Spleen (tissue), 11 donors: ENCODE data around the gene SLAMF6. TPM values are rescaled to one million over a fixed set of nuclear protein-coding genes. Genes with fewer than 3 reads are reported as not detected.

Experiments used
- DNase-seq: peaks from one replicate; pipeline ENCODE4 v3.0.0-alpha.2; 2020
- H3K27ac ChIP-seq, 8 donors: fragments of 200-600 bp; sonication (generic) in 7 of 8; 1 replicate in 4 of 8; 2 replicates in 4 of 8; pipeline versions ENCODE4 v1.5.0 to v1.8.0; 2016 to 2021; ENCODE audit warnings: inconsistent platforms in 4 of 8, mild to moderate bottlenecking in 4 of 8, moderate library complexity in 1 of 8
- H3K27me3 ChIP-seq, 7 donors: fragments of 200-600 bp; sonication (generic) in 6 of 7; replicated peaks in 1 of 7; 1 replicate in 4 of 7; 2 replicates in 3 of 7; pipeline versions ENCODE4 v1.5.0 to v1.8.0; 2016 to 2021; ENCODE audit warnings: inconsistent platforms in 3 of 7, mild to moderate bottlenecking in 1 of 7
- H3K36me3 ChIP-seq, 6 donors: fragments of 200-600 bp; sonication (generic) in 5 of 6; 1 replicate in 4 of 6; 2 replicates in 2 of 6; pipeline versions ENCODE4 v1.5.0 to v1.8.0; 2016 to 2021; ENCODE audit warnings: inconsistent platforms in 2 of 6
- H3K4me1 ChIP-seq, 6 donors: fragments of 200-600 bp; sonication (generic) in 5 of 6; 1 replicate in 3 of 6; 2 replicates in 3 of 6; pipeline versions ENCODE4 v1.5.0 to v1.8.0; 2016 to 2021; ENCODE audit warnings: inconsistent platforms in 3 of 6
- H3K4me3 ChIP-seq, 8 donors: fragments of 200-600 bp; sonication (generic) in 7 of 8; 1 replicate in 4 of 8; 2 replicates in 4 of 8; pipeline versions ENCODE4 v1.5.0 to v1.8.0; 2016 to 2021; ENCODE audit warnings: inconsistent platforms in 4 of 8, mild to moderate bottlenecking in 4 of 8, moderate library complexity in 2 of 8
- H3K9me3 ChIP-seq, 8 donors: fragments of 200-600 bp; sonication (generic) in 7 of 8; 1 replicate in 4 of 8; 2 replicates in 4 of 8; pipeline versions ENCODE4 v1.5.0 to v1.8.0; 2016 to 2021; ENCODE audit warnings: inconsistent platforms in 4 of 8
- POLR2A ChIP-seq, 3 donors: fragments of 450-650 bp; IDR thresholded peaks; one replicate each; pipeline ENCODE4 v1.5.1; 2017; ENCODE audit warnings: antibody characterized with exemption in 3 of 3, mild to moderate bottlenecking in 1 of 3
- POLR2AphosphoS5 ChIP-seq, 3 donors: sonication (generic); formaldehyde crosslinking; IDR thresholded peaks; one replicate each; pipeline ENCODE4 v1.5.1; 2017; ENCODE audit warnings: antibody characterized with exemption in 3 of 3
- WGBS, 5 donors: extraction: QIAGEN DNeasy Blood & Tissue Kit in 3 of 5; methylation state at CpG; one replicate each; pipeline versions ENCODE4 v1.1.5 to v1.1.7; 2013 to 2018; 5-methylcytosine and 5-hydroxymethylcytosine counted together
- intact Hi-C: fragments of 100-400 bp; cut with DNase I; formaldehyde crosslinking; loops from one replicate; pipeline ENCODE4 v1.15.0; 2023; ENCODE audit warnings: low total_unique reads
- polyA plus RNA-seq, 3 donors: library from polyadenylated mRNA; stranded (reverse); fragments of 200-250 nt; gene quantifications; one replicate each; pipeline ENCODE4 v1.2.1, GENCODE V29; 2013
- total RNA-seq, 7 donors: library from RNA; depleted of rRNA in 3 of 7; stranded (reverse); fragments of >200 nt in 3 of 7; fragmentation: NEBNext Ultra II Directional in 4 of 7; extraction: Animal tissue kit (Norgen Biotek cat#: 25700) in 4 of 7; gene quantifications; one replicate each; pipeline versions ENCODE4 v1.1.0 to v1.2.1, GENCODE V29; 2016 to 2021
- TF ChIP-seq, protein P1 (sequence below), 11 experiments: fragments of 200-600 bp in 7 of 11; fragments of 450-650 bp in 4 of 11; sonication (generic) in 4 of 11; IDR thresholded peaks in 8 of 11; conservative IDR thresholded peaks in 3 of 11; 1 replicate in 7 of 11; 2 replicates in 4 of 11; pipeline versions ENCODE4 v1.4.0 to v1.8.0; 2016 to 2021; ENCODE audit warnings: antibody characterized with exemption in 11 of 11, inconsistent platforms in 4 of 11, mild to moderate bottlenecking in 1 of 11
- donor health status: healthy with polysubstance abuse.
- donor health status: DM: no; HTN: no; CAD: no; lungs with moderate emphysema.
- donor health status: DM: no; HTN: no; CAD: no.
- donor health status: Bipolar disorder and iron deficiency.
- donor health status: healthy.
- donor health status: DM: no; HTN: no; CAD: no.
- donor health status: DM: yes; HTN: yes; CAD: no.

SLAMF6 gene
- total and polyA plus RNA-seq, 10 donors: 21.5 to 52.4 (median 36.1) TPM

DNA sequence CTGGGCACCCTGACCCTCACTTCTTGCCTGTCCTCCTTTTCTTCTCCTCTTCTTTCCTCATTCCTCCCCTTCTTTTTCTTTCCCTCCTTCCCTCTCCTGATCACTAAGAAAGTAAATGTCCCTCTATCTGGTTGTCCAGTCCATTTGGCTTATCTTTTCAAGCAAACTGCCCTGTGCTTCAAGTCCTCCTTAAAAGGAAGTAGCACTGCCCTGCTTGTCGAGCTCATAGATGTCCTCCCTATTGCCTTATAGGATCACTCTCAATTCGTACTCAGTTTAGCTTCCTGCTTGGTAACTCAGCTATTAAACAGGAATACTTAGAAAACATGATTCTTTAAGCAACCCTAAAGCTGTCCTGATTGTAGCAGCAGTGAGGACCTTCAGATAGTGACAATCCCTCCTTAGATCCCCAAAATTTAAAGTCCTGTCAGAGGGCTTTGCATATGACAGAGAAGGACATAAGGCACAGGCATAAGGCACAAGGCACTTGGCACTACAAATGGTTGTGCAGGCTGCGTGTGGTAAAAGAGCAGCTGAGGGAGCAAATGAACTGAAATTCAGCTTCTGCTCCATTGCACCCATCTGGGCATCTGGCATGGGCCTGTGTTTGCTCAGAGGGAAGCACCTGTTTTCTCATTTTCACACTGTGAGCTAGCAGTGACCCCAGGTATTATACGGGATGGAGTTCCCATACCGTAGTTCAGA, 26.1 kb upstream of the SLAMF6 start:
- Histone ChIP-seq H3K36me3 (peaks cover 4 to 77% (median 19%) of the 10 kb centered on the region in 6 donors), H3K4me3 (no peak overlapping the region), H3K4me1 (peaks cover 10 to 76% (median 57%) of the 10 kb centered on the region in 6 donors), H3K27ac (peak overlapping the region in 7 of 8 donors; percentile 58 to 85 (median 73)), H3K27me3 (no peaks in the 10 kb centered on the region), H3K9me3 (no peaks in the 10 kb centered on the region)
- TF ChIP-seq POLR2AphosphoS5 (IDR thresholded peaks at IDR 0.05): peak in 1 of 3 donors; percentile 61
- TF ChIP-seq, protein P1, sequence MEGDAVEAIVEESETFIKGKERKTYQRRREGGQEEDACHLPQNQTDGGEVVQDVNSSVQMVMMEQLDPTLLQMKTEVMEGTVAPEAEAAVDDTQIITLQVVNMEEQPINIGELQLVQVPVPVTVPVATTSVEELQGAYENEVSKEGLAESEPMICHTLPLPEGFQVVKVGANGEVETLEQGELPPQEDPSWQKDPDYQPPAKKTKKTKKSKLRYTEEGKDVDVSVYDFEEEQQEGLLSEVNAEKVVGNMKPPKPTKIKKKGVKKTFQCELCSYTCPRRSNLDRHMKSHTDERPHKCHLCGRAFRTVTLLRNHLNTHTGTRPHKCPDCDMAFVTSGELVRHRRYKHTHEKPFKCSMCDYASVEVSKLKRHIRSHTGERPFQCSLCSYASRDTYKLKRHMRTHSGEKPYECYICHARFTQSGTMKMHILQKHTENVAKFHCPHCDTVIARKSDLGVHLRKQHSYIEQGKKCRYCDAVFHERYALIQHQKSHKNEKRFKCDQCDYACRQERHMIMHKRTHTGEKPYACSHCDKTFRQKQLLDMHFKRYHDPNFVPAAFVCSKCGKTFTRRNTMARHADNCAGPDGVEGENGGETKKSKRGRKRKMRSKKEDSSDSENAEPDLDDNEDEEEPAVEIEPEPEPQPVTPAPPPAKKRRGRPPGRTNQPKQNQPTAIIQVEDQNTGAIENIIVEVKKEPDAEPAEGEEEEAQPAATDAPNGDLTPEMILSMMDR (IDR thresholded peaks at IDR 0.05 in 8 of 11, conservative IDR thresholded peaks at IDR 0.05 in 3 of 11): no peak
- WGBS, 5 donors: 44 to 64% (median 46%) methylated on average over 5 of the region's 5 CpGs
- DNase-seq: no peak
- intact Hi-C loops: no loop called here

DNA sequence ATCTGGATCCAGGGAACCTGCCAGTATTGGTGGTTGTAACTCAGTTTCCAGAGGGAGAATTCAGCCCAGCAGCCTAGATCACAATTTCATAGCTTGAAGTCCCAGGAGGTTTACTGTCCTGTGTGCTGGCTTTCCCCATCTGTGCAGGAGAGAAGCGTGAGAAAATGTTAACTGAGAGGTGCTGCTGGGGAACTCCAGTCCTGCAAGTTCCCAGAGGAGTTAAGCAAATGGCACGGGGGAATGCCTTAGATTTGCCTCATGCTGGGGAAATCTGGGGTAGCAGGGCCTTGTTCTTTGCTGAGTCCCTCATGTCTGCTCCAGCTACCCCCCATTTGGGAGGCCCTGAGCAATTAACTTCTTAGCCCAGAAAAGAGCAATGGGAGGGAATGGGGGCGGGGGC, 25.1 kb upstream of the SLAMF6 start:
- peak overlapping the region; percentile 43 to 85 (median 72) for H3K27ac ChIP-seq
- peaks cover 10 to 85% (median 59%) of the 10 kb centered on the region in 6 donors for H3K4me1 ChIP-seq
- H3K4me3 ChIP-seq: no peak overlapping the region
- H3K9me3 ChIP-seq: no peaks in the 10 kb centered on the region
- no peak for DNase-seq
- no peaks in the 10 kb centered on the region for H3K27me3 ChIP-seq
- WGBS, 5 donors: 66 to 81% (median 68%) methylated on average over 3 of the region's 3 CpGs
- intact Hi-C loops: no loop called here
- peaks cover under 1 to 68% (median 13%) of the 10 kb centered on the region in 6 donors for H3K36me3 ChIP-seq
- TF ChIP-seq POLR2A (IDR thresholded peaks at IDR 0.05) (no peak), POLR2AphosphoS5 (IDR thresholded peaks at IDR 0.05) (no peak)
- TF ChIP-seq, protein P1 (IDR thresholded peaks at IDR 0.05 in 8 of 11, conservative IDR thresholded peaks at IDR 0.05 in 3 of 11): no peak

DNA sequence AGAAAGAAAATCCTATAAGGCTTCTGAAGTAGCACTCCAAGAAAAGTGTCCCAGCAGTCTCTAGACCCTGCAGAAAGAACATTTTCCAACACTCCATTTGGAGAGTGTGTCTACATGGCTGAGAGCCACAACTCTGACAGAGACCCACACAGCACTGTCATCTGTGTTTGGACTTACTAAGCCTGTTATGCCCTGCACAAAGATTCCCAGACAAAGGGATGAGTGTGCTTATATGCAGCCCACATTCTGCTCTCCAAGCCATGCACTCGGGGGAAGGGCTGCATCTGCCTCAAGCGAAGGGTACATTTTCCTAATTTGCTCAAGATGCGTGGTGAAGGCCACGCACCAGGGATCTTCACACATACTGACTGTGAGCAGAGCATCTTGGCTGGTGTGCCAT, 24.4 kb upstream of the SLAMF6 start:
- TF ChIP-seq POLR2A (IDR thresholded peaks at IDR 0.05) (no peak), POLR2AphosphoS5 (IDR thresholded peaks at IDR 0.05) (peak in 1 of 3 donors; percentile 7)
- TF ChIP-seq, protein P1 (IDR thresholded peaks at IDR 0.05 in 8 of 11, conservative IDR thresholded peaks at IDR 0.05 in 3 of 11): no peak
- no peaks in the 10 kb centered on the region for H3K27me3 ChIP-seq
- 56 to 79% (median 69%) methylated on average over 3 to 4 of the region's 4 CpGs for WGBS, 5 donors
- peaks cover 0 to 61% (median 6%) of the 10 kb centered on the region in 6 donors for H3K36me3 ChIP-seq
- DNase-seq: no peak
- no peak overlapping the region for H3K4me3 ChIP-seq
- peaks cover 10 to 91% (median 59%) of the 10 kb centered on the region in 6 donors for H3K4me1 ChIP-seq
- intact Hi-C loops: no loop called here
- peak overlapping the region in 6 of 8 donors; percentile 21 to 85 (median 72) for H3K27ac ChIP-seq
- H3K9me3 ChIP-seq: no peaks in the 10 kb centered on the region

DNA sequence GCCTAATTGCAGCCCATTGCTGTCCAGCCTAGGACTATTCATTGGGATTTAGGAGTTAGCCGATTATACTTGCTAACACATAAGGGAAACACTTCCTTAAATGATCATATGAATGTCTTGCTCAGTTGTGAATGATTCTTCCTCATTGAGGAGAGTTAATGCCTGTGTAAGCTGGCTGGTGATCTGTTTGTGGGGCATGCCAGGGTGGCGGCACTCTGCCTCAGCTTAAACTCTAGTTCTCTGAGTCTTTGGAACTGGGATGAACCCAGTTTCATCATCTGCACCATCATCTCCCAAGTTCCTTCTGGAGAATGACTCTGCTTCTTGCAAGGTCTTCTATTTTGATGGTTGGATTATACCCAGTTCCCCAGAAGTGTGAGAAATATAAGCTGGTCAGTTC, 23.9 kb upstream of the SLAMF6 start:
- no peak for DNase-seq
- Histone ChIP-seq H3K4me3 (no peak overlapping the region), H3K36me3 (peaks cover 0 to 56% (median 4%) of the 10 kb centered on the region in 6 donors), H3K9me3 (no peaks in the 10 kb centered on the region), H3K4me1 (peaks cover 10 to 96% (median 61%) of the 10 kb centered on the region in 6 donors), H3K27ac (peak overlapping the region in 6 of 8 donors; percentile 21 to 85 (median 72)), H3K27me3 (no peaks in the 10 kb centered on the region)
- intact Hi-C loops: no loop called here
- 54 to 79% (median 63%) methylated on average over 2 of the region's 2 CpGs for WGBS, 5 donors
- TF ChIP-seq, protein P1 (IDR thresholded peaks at IDR 0.05 in 8 of 11, conservative IDR thresholded peaks at IDR 0.05 in 3 of 11): no peak
- no peak for TF ChIP-seq POLR2A (IDR thresholded peaks at IDR 0.05)
- TF ChIP-seq POLR2AphosphoS5 (IDR thresholded peaks at IDR 0.05): no peak
